GM06990 (cell line): ENCODE data around the gene NPAS3.

Experiments
- DNase-seq: peaks from one replicate; pipeline ENCODE4 v3.0.0-alpha.2; 2011; ENCODE audit not compliant: insufficient read length; ENCODE audit errors: extremely low read depth
- H3K27me3 ChIP-seq: replicated peaks from 2 replicates; pipeline ENCODE4 v1.6.0; 2011; ENCODE audit warnings: low read length; ENCODE audit not compliant: control insufficient read depth, insufficient read depth
- H3K36me3 ChIP-seq: 2 replicates; pipeline ENCODE4 v1.5.1; 2011; ENCODE audit warnings: low read length; ENCODE audit not compliant: control insufficient read depth, insufficient read depth
- H3K4me3 ChIP-seq: replicated peaks from 2 replicates; pipeline ENCODE4 v1.5.1; 2011; ENCODE audit warnings: low read depth, mild to moderate bottlenecking, control low read depth, low read length
- TF ChIP-seq, protein P1 (sequence below): IDR thresholded peaks from 2 replicates; pipeline ENCODE4 v1.5.1; 2011; ENCODE audit warnings: low read length, control low read depth, mild to moderate bottlenecking, inconsistent platforms; ENCODE audit not compliant: insufficient read depth, poor library complexity, severe bottlenecking

The NPAS3 gene

DNA sequence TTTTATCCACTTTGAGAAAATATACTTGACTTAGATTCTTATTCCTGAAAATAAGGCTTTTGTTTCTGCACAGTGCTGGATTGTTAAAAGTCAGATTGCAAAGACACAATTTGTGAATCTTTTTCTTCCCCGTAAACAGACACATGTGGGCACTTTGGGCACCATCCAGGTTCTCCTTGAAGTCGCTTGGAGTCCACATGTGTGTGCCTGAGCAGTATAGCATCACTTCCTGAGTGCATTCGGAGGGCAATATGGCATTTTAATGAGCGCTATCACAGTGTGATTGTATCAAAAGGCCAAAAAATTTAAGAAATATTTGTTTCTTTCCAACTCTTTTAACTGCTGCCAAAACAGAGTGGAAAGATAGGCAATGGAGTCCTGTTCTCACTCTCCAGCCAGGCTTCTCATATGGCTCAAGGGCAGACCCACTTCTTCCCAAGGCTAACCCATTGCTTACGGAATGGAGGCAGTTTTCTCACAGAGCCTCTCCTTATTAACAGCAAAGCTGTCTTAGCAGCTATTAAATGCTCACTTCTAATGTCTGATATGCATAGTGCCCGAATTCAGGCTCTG, 615.1 kb downstream of the NPAS3 start:
- TF ChIP-seq, protein P1, sequence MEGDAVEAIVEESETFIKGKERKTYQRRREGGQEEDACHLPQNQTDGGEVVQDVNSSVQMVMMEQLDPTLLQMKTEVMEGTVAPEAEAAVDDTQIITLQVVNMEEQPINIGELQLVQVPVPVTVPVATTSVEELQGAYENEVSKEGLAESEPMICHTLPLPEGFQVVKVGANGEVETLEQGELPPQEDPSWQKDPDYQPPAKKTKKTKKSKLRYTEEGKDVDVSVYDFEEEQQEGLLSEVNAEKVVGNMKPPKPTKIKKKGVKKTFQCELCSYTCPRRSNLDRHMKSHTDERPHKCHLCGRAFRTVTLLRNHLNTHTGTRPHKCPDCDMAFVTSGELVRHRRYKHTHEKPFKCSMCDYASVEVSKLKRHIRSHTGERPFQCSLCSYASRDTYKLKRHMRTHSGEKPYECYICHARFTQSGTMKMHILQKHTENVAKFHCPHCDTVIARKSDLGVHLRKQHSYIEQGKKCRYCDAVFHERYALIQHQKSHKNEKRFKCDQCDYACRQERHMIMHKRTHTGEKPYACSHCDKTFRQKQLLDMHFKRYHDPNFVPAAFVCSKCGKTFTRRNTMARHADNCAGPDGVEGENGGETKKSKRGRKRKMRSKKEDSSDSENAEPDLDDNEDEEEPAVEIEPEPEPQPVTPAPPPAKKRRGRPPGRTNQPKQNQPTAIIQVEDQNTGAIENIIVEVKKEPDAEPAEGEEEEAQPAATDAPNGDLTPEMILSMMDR = no peak
- no peak overlapping the region for H3K4me3 ChIP-seq
- no peak for DNase-seq
- no peaks in the 10 kb centered on the region for H3K27me3 ChIP-seq
- no peaks in the 10 kb centered on the region for H3K36me3 ChIP-seq

DNA sequence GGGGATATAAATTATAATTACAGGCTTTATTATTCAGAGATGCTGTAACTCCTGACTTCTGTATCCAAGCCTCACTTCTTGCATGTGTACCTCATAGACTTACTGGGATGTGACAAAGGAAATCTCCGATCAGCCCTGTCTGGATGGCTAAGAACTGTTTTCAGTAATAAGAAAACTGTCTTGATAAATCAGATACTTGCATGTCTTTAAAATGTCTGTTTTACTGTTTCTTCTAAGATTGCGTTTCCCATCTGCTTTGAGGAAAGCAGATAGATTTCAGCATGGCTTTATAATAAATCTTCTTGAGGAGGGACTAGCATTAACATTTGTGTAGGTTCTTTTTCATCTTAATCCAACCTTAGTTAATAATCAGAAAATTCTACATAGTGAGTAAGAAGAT, 616.3 kb downstream of the NPAS3 start:
- H3K36me3 ChIP-seq = no peaks in the 10 kb centered on the region
- no peak for DNase-seq
- TF ChIP-seq, protein P1 = no peak
- no peak overlapping the region for H3K4me3 ChIP-seq
- H3K27me3 ChIP-seq = no peaks in the 10 kb centered on the region

DNA sequence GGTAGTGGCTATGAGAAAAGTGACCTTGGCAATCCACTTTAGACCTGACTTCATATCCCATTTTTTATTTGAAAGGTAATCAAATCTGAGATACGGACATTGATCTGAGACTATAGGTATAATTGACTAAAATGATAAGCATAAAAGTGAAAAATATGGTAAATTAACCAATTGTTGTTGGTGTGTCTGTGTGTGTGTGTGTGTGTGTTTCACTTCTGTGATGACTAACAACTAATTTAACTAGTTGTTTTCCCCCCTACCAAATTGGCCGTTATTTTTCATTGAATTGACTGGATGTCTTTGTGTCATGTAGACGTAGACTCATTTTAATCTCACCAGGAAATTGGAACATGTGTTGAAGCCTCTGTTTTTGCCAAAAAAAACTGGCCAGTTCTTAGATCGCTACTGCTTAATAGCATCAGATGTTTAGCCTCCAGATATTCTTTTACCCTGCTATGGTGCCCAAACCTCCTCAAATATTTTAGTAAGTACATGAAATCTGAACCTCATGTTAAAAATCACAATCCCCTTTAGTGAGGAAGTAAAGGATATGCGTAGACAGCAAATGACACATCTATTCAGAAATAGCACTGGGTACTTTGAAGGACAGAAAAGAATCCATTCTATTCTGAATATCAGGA, 617.2 kb downstream of the NPAS3 start:
- H3K4me3 ChIP-seq = no peak overlapping the region
- no peaks in the 10 kb centered on the region for H3K27me3 ChIP-seq
- H3K36me3 ChIP-seq = no peaks in the 10 kb centered on the region
- DNase-seq = no peak
- TF ChIP-seq, protein P1 = no peak

DNA sequence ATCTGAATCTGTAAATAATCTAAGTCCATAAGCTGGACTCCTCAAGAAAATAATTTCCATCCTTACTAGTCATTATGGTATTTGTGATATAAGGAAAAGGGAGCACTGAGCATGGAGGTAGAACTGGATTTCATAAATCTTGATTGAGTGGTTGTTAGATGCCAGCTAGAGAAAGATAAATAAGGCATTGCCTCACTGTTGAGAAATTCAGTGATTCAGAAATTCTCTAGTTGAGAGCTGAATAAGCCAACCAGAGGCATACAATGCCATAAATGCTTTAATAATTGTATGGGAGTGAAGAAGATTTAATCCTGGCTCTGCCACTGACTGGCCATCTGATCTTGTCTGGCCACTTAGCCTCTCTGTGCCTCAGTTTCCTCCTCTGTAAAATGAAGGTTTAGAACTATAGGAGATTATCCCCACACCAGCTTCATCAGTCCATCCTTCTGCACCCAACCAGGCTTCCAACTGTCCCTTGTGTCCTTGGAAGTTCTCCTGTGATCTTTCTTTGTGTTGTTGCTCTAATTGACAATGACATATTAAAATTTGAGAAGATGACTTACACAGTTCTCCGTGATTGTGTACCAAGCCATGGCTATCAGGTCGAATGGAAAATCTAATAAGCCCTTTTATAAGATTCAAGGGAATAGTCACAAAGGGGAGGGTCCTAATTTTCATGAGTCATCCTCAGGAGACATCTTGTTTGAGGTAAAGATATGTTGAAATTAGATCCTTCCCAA, 617.9 kb downstream of the NPAS3 start:
- H3K36me3 ChIP-seq = no peaks in the 10 kb centered on the region
- no peaks in the 10 kb centered on the region for H3K27me3 ChIP-seq
- TF ChIP-seq, protein P1 = no peak
- H3K4me3 ChIP-seq = no peak overlapping the region
- DNase-seq = no peak

DNA sequence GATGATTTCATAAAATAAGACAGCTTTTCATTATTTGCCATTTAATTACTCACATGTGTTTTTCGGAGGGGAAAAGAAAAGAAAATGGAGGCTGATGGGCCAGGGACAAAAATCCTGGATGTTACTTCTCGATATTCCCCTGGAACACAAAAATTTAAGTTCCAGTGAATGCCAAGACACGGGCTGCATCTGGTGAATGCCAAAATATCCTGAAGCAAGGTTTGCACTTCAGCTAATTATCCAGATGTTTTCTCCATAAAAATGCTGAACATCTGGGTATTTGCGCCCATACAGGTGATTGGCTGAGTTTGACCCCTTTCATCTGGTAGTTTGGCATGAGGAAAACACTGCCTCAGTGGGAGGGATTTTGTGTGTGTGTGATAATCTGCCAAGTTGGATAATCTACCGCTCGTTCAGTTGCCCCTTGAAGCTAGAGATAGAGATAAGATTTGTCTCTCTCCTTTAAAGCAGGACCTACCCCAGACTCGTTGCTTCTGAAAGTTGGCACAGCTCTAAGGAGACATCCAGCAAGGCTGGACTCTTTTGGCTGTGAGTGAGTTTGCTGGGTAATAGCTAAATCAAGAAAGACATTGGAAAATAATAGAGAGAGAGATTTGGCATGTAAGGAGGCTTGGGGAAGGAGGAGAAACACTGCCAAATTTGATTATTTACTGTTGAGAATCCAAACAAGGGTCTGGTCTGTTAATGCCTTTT, 622.2 kb downstream of the NPAS3 start:
- Histone ChIP-seq H3K4me3 (no peak overlapping the region), H3K27me3 (no peaks in the 10 kb centered on the region), H3K36me3 (no peaks in the 10 kb centered on the region)
- TF ChIP-seq, protein P1 = no peak
- DNase-seq = no peak
